ENCODE results near the gene ASIC5.

- TF ChIP-seq, protein P1, sequence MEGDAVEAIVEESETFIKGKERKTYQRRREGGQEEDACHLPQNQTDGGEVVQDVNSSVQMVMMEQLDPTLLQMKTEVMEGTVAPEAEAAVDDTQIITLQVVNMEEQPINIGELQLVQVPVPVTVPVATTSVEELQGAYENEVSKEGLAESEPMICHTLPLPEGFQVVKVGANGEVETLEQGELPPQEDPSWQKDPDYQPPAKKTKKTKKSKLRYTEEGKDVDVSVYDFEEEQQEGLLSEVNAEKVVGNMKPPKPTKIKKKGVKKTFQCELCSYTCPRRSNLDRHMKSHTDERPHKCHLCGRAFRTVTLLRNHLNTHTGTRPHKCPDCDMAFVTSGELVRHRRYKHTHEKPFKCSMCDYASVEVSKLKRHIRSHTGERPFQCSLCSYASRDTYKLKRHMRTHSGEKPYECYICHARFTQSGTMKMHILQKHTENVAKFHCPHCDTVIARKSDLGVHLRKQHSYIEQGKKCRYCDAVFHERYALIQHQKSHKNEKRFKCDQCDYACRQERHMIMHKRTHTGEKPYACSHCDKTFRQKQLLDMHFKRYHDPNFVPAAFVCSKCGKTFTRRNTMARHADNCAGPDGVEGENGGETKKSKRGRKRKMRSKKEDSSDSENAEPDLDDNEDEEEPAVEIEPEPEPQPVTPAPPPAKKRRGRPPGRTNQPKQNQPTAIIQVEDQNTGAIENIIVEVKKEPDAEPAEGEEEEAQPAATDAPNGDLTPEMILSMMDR (IDR thresholded peaks at IDR 0.05) = no peak
- no peak for TF ChIP-seq POLR2A (IDR thresholded peaks at IDR 0.05)
These were observed 47.0 kb downstream of the ASIC5 start for GRCh38 chr4:155819066-155819465.

Data from esophagus squamous epithelium (tissue), 4 donors.